K562 (cell line): ENCODE data around the gene ZNF521. TPM values are rescaled to one million over a fixed set of nuclear protein-coding genes. Genes with fewer than 3 reads are reported as not detected.

ENCODE experiments used
- ATAC-seq: fragments of 200-7000 bp; cut with Tn5 transposase; 3 replicates; pipeline ENCODE4 v1.9.1; 2020; ENCODE audit warnings: moderate library complexity
- BruUV-seq: library from RNA; stranded (reverse); fragments of 400-500 nt; replicated peaks from 2 replicates; lab custom pipeline; 2021; lab: Mats Ljungman, UMichigan
- CTCF ChIA-PET: fragments of 300-600 bp; formaldehyde crosslinking; extraction: SDS; loops from one replicate; lab custom pipeline; 2021; ENCODE audit warnings: low intra/inter-chr PET ratio; lab: Yijun Ruan, JAX
- POLR2A ChIA-PET: fragments of 300-600, 350-650 bp; sonication (Branson Sonifier 250); formaldehyde crosslinking; extraction: SDS; loops from one replicate; lab custom pipeline; 2021; ENCODE audit warnings: antibody characterized with exemption, inconsistent platforms; lab: Yijun Ruan, JAX
- DNase-seq, 4 experiments: peaks; one replicate each; pipeline versions ENCODE4 v3.0.0 to v3.0.0-alpha.2; 2011 to 2018; ENCODE audit warnings: low spot score in 3 of 4, mixed read lengths in 3 of 4; ENCODE audit errors: extremely low read depth in 1 of 4
- FAIRE-seq: peaks from 2 replicates; lab custom pipeline; 2011; peaks lifted over from hg19 to GRCh38; lab: Jason Lieb, UNC
- H2AFZ ChIP-seq: 2 replicates; pipeline ENCODE4 v1.6.0; 2011; ENCODE audit warnings: low read depth, low read length, control low read depth, inconsistent platforms
- H3K27ac ChIP-seq: fragments of 200-600 bp; 3 replicates; pipeline ENCODE4 v1.8.0; 2011; ENCODE audit warnings: low read depth, mild to moderate bottlenecking, control low read depth, inconsistent platforms, low read length, moderate library complexity, mixed read lengths; ENCODE audit errors: extremely low read depth
- H3K27me3 ChIP-seq, 2 experiments: fragments of 300-600 bp in 1 of 2; 2 replicates in 1 of 2; 3 replicates in 1 of 2; pipeline versions ENCODE4 v1.6.0 to v1.8.0; 2011; ENCODE audit warnings: inconsistent platforms in 2 of 2, low read length in 2 of 2, mild to moderate bottlenecking in 1 of 2, mixed read lengths in 1 of 2, moderate library complexity in 1 of 2; ENCODE audit not compliant: control insufficient read depth in 2 of 2, insufficient read depth in 2 of 2
- H3K36me3 ChIP-seq: fragments of 300-600 bp; 3 replicates; pipeline ENCODE4 v1.8.0; 2011; ENCODE audit warnings: mild to moderate bottlenecking, low read length, inconsistent platforms; ENCODE audit not compliant: control insufficient read depth, insufficient read depth
- H3K4me1 ChIP-seq, 2 experiments: fragments of 200-600 bp in 1 of 2; replicated peaks in 1 of 2; 2 replicates in 1 of 2; 3 replicates in 1 of 2; pipeline versions ENCODE4 v1.5.1 to v1.8.0; 2011; ENCODE audit warnings: inconsistent platforms in 2 of 2, low read length in 2 of 2, mild to moderate bottlenecking in 1 of 2, mixed read lengths in 1 of 2, moderate library complexity in 1 of 2; ENCODE audit not compliant: control insufficient read depth in 2 of 2, insufficient read depth in 2 of 2
- H3K4me2 ChIP-seq: 2 replicates; pipeline ENCODE4 v1.6.1; 2011; ENCODE audit warnings: low read length, control low read depth, inconsistent platforms, mixed read lengths; ENCODE audit not compliant: insufficient read depth
- H3K4me3 ChIP-seq: fragments of 200-600 bp; sonication (generic), shearing (Covaris generic); 2 replicates; pipeline ENCODE4 v1.5.1; 2016; ENCODE audit warnings: control low read depth, inconsistent platforms
- H3K79me2 ChIP-seq: fragments of 200-600 bp; 3 replicates; pipeline ENCODE4 v1.8.0; 2011; ENCODE audit warnings: low read length, inconsistent platforms; ENCODE audit not compliant: control insufficient read depth, insufficient read depth
- H3K9ac ChIP-seq, 2 experiments: 2 replicates each; pipeline versions ENCODE4 v1.6.0 to v1.6.1; 2011; ENCODE audit warnings: low read depth in 2 of 2, low read length in 2 of 2, control low read depth in 1 of 2, inconsistent platforms in 1 of 2, mild to moderate bottlenecking in 1 of 2, mixed read lengths in 1 of 2; ENCODE audit not compliant: insufficient read depth in 1 of 2
- H3K9me1 ChIP-seq: one replicate; pipeline ENCODE4 v1.6.0; 2011; ENCODE audit warnings: inconsistent platforms, mild to moderate bottlenecking, low read length, moderate library complexity; ENCODE audit not compliant: control insufficient read depth, insufficient read depth
- H3K9me3 ChIP-seq: replicated peaks from 2 replicates; pipeline ENCODE4 v1.5.1; 2011; ENCODE audit warnings: low read depth, low read length, inconsistent platforms; ENCODE audit not compliant: control insufficient read depth, insufficient read depth
- H4K20me1 ChIP-seq: replicated peaks from 2 replicates; pipeline ENCODE4 v1.6.1; 2011; ENCODE audit warnings: low read length, inconsistent platforms, mixed read lengths; ENCODE audit not compliant: control insufficient read depth, insufficient read depth
- CREM ChIP-seq: IDR thresholded peaks from 2 replicates; pipeline ENCODE4 v1.6.1; 2014; ENCODE audit warnings: antibody characterized with exemption, low read depth
- FOXK1 ChIP-seq: sonication (generic); formaldehyde crosslinking; IDR thresholded peaks from 2 replicates; pipeline ENCODE4 v1.8.0; 2022; ENCODE audit warnings: missing genetic modification reagents, mild to moderate bottlenecking, borderline replicate concordance
- GABPA ChIP-seq: fragments of 200-800 bp; sonication (Bioruptor generic); conservative IDR thresholded peaks from 2 replicates; pipeline ENCODE4 v1.6.1; 2016; ENCODE audit warnings: low read depth, missing genetic modification characterization, missing compliant biosample characterization
- GTF2A2 ChIP-seq: IDR thresholded peaks from 2 replicates; pipeline ENCODE4 v1.6.1; 2016; ENCODE audit warnings: mild to moderate bottlenecking, missing genetic modification characterization, missing compliant biosample characterization
- HDAC2 ChIP-seq: fragments of 450-650 bp; IDR thresholded peaks from 2 replicates; pipeline ENCODE4 v1.6.1; 2016; ENCODE audit warnings: mild to moderate bottlenecking
- HINFP ChIP-seq: fragments of 450-650 bp; conservative IDR thresholded peaks from 2 replicates; pipeline ENCODE4 v1.6.1; 2016; ENCODE audit warnings: missing genetic modification characterization, low read depth, mild to moderate bottlenecking, control low read depth, missing compliant biosample characterization
- MCM7 ChIP-seq, 2 experiments: fragments of 450-650 bp; IDR thresholded peaks; 2 replicates each; pipeline ENCODE4 v1.6.1; 2016 to 2018
- NBN ChIP-seq: fragments of 450-650 bp; IDR thresholded peaks from 2 replicates; pipeline ENCODE4 v1.6.1; 2016; ENCODE audit warnings: low read depth, mild to moderate bottlenecking
- PHB2 ChIP-seq: fragments of 450-650 bp; IDR thresholded peaks from 2 replicates; pipeline ENCODE4 v1.6.1; 2017; ENCODE audit warnings: low read depth
- RBM39 ChIP-seq: fragments of 200-400 bp; formaldehyde crosslinking; optimal IDR thresholded peaks from 2 replicates; pipeline ENCODE3; 2018; ENCODE audit warnings: low read depth, low read length
- SFPQ ChIP-seq: fragments of 200-400 bp; formaldehyde crosslinking; IDR thresholded peaks from 2 replicates; pipeline ENCODE4 v1.6.1; 2017; ENCODE audit warnings: mild to moderate bottlenecking, low read depth, low read length, moderate library complexity
- SRSF7 ChIP-seq: fragments of 200-400 bp; formaldehyde crosslinking; optimal IDR thresholded peaks from 2 replicates; pipeline ENCODE3; 2017; ENCODE audit warnings: mild to moderate bottlenecking, low read depth, low read length
- ZEB2 ChIP-seq: fragments of 450-650 bp; IDR thresholded peaks from 2 replicates; pipeline ENCODE4 v1.6.1; 2016
- whole genome bisulfite sequencing: fragments of 100-300 bp; shearing (Covaris generic); methylation state at CpG from one replicate; pipeline ENCODE4 v1.1.6; 2016; ENCODE audit warnings: low coverage, mixed read lengths; ENCODE audit not compliant: insufficient coverage; ENCODE audit errors: missing lambda C conversion rate; 5-methylcytosine and 5-hydroxymethylcytosine counted together
- in situ Hi-C: fragments of 300-500 bp; cut with MboI; formaldehyde crosslinking; loops from 4 replicates; pipeline ENCODE4 v1.15.0; 2018; ENCODE audit warnings: inconsistent platforms, mixed read lengths
- intact Hi-C: fragments of 100-400 bp; cut with micrococcal nuclease; formaldehyde crosslinking; loops from 2 replicates; pipeline ENCODE4 v1.14.2; 2022
- polyA plus RNA-seq, 8 experiments: library from polyadenylated mRNA; depleted of rRNA in 4 of 8; stranded (reverse) in 5 of 8; unstranded in 3 of 8; fragments of >200 nt; fragmentation: Nextera tagmentation in 2 of 8; fragmentation: Illumina TruSeq in 1 of 8; extraction: Ambion mirVana in 2 of 8; extraction: Trizol in 1 of 8; gene quantifications; 2 replicates each; pipeline versions ENCODE4 v1.2.1 to v1.2.3, GENCODE V29; 2011 to 2014; ENCODE audit warnings: inconsistent platforms in 1 of 8, missing spikeins in 1 of 8
- total RNA-seq, 7 experiments: library from RNA; depleted of rRNA in 6 of 7; stranded (reverse); fragments of >200 nt in 6 of 7; fragmentation: Illumina TruSeq in 2 of 7; extraction: Trizol in 2 of 7; gene quantifications; 2 replicates each; pipeline versions ENCODE4 v1.2.1 to v1.2.3, GENCODE V29; 2011 to 2021; ENCODE audit warnings: low replicate concordance in 1 of 7
- TF ChIP-seq, protein P1 (sequence below): IDR thresholded peaks from 3 replicates; pipeline ENCODE4 v1.6.1; 2011; ENCODE audit warnings: borderline replicate concordance, mild to moderate bottlenecking, moderate library complexity; ENCODE audit not compliant: insufficient read length; ENCODE audit errors: extremely low read depth
- TF ChIP-seq, protein P2 (sequence below): fragments of 450-650 bp; IDR thresholded peaks from 2 replicates; pipeline ENCODE4 v1.6.1; 2017; ENCODE audit warnings: antibody characterized with exemption

ZNF521 gene
- total and polyA plus RNA-seq, 9 of the 15 experiments (the other 6 are each of a cell fraction or from before 2014, with no cell fraction given), result 1.2 to 5.8 (median 1.6) TPM

DNA sequence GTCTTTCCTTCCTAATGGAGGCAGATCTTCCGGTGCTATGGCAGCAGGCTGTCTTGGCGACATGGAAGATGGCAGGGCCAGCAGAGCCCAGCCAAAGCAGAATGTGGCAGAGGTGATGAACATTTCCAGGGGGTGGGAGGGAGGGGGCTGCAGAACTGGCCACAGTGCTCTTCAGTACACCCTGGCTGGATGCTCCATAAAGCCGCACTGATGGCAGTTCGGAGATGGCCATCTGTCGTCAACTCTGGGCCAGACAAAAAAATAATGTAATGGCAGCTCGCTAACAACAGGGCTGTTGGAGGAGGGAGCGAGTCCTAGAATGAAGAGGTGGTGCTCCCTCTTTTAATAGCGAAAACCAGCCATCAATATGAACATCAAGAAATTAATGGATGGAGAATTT lies 271.0 kb downstream of the ZNF521 start:
- FAIRE-seq (no peak), ATAC-seq (no peak), DNase-seq (no peak)
- intact Hi-C loops, result no loop called here
- ChIA-PET CTCF (no interaction called here), POLR2A (interaction anchor here (0.5 to 1.8 kb wide), 4 partner anchors 11 to 1081 kb away, joined by 3 to 6 read pairs (median 4); no protein-coding TSS in a partner anchor)
- Histone ChIP-seq H3K4me3 (no peak overlapping the region), H3K79me2 (no peaks in the 10 kb centered on the region), H3K36me3 (no peaks in the 10 kb centered on the region), H3K9me3 (no peaks in the 10 kb centered on the region), H3K27me3 (no peaks in the 10 kb centered on the region; a peak in 1 of 5 replicates), H3K9me1 (no peaks in the 10 kb centered on the region), H3K4me2 (no peak overlapping the region), H2AFZ (no peak overlapping the region), H4K20me1 (no peaks in the 10 kb centered on the region), H3K9ac (no peak overlapping the region), H3K27ac (no peak overlapping the region), H3K4me1 (no peaks in the 10 kb centered on the region)
- TF ChIP-seq NBN, result no peak
- TF ChIP-seq GABPA, result no peak
- TF ChIP-seq ZEB2, result no peak
- no peak for TF ChIP-seq CREM
- TF ChIP-seq SFPQ, result no peak
- TF ChIP-seq, protein P1, sequence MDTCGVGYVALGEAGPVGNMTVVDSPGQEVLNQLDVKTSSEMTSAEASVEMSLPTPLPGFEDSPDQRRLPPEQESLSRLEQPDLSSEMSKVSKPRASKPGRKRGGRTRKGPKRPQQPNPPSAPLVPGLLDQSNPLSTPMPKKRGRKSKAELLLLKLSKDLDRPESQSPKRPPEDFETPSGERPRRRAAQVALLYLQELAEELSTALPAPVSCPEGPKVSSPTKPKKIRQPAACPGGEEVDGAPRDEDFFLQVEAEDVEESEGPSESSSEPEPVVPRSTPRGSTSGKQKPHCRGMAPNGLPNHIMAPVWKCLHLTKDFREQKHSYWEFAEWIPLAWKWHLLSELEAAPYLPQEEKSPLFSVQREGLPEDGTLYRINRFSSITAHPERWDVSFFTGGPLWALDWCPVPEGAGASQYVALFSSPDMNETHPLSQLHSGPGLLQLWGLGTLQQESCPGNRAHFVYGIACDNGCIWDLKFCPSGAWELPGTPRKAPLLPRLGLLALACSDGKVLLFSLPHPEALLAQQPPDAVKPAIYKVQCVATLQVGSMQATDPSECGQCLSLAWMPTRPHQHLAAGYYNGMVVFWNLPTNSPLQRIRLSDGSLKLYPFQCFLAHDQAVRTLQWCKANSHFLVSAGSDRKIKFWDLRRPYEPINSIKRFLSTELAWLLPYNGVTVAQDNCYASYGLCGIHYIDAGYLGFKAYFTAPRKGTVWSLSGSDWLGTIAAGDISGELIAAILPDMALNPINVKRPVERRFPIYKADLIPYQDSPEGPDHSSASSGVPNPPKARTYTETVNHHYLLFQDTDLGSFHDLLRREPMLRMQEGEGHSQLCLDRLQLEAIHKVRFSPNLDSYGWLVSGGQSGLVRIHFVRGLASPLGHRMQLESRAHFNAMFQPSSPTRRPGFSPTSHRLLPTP, result no peak
- no peak for TF ChIP-seq RBM39
- TF ChIP-seq HDAC2, result no peak
- TF ChIP-seq, protein P2, sequence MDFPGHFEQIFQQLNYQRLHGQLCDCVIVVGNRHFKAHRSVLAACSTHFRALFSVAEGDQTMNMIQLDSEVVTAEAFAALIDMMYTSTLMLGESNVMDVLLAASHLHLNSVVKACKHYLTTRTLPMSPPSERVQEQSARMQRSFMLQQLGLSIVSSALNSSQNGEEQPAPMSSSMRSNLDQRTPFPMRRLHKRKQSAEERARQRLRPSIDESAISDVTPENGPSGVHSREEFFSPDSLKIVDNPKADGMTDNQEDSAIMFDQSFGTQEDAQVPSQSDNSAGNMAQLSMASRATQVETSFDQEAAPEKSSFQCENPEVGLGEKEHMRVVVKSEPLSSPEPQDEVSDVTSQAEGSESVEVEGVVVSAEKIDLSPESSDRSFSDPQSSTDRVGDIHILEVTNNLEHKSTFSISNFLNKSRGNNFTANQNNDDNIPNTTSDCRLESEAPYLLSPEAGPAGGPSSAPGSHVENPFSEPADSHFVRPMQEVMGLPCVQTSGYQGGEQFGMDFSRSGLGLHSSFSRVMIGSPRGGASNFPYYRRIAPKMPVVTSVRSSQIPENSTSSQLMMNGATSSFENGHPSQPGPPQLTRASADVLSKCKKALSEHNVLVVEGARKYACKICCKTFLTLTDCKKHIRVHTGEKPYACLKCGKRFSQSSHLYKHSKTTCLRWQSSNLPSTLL, result no peak
- TF ChIP-seq GTF2A2 (tag), result no peak
- TF ChIP-seq MCM7 (IDR thresholded peaks at IDR 0.05), result no peak
- TF ChIP-seq HINFP, result no peak
- TF ChIP-seq FOXK1 (CRISPR knock-in tag), result no peak
- TF ChIP-seq SRSF7, result no peak
- no peak for TF ChIP-seq PHB2
- in situ Hi-C loops, result no loop called here
- no TSS peak for BruUV-seq
- 7% methylated on average over 8 of the region's 8 CpGs for WGBS
